Adrenal gland (tissue), 12 donors: Measurements from ENCODE around the gene CCL8. TPM values are rescaled to one million over a fixed set of nuclear protein-coding genes. Genes with fewer than 3 reads are reported as not detected.
A peak's percentile ranks its signal among the peaks of the same experiment; 100 is the strongest.

Source experiments
- DNase-seq, 7 donors: peaks; one replicate each; pipeline ENCODE4 v3.0.0-alpha.2; 2019 to 2020
- H3K27ac ChIP-seq, 5 donors: fragments of 200-600 bp; sonication (generic) in 4 of 5; 1 replicate in 3 of 5; 2 replicates in 2 of 5; pipeline versions ENCODE4 v1.5.1 to v1.8.0; 2016 to 2020; ENCODE audit warnings: mild to moderate bottlenecking in 1 of 5
- H3K27me3 ChIP-seq: fragments of 200-600 bp; 2 replicates; pipeline ENCODE4 v1.8.0; 2021
- H3K36me3 ChIP-seq, 2 donors: fragments of 200-600 bp; replicated peaks in 1 of 2; 1 replicate in 1 of 2; 2 replicates in 1 of 2; pipeline versions ENCODE4 v1.5.1 to v1.8.0; 2018 to 2022
- H3K4me1 ChIP-seq, 2 donors: fragments of 200-600 bp; replicated peaks in 1 of 2; 1 replicate in 1 of 2; 2 replicates in 1 of 2; pipeline versions ENCODE4 v1.5.1 to v1.8.0; 2018 to 2021
- H3K4me3 ChIP-seq, 4 donors: fragments of 200-600 bp; sonication (generic) in 3 of 4; one replicate each; pipeline ENCODE4 v1.5.1; 2016 to 2018
- H3K9me3 ChIP-seq, 3 donors: fragments of 200-600 bp; sonication (generic) in 1 of 3; replicated peaks in 1 of 3; 1 replicate in 2 of 3; 2 replicates in 1 of 3; pipeline versions ENCODE4 v1.5.1 to v1.8.0; 2016 to 2021
- CTCF ChIP-seq, 6 experiments: fragments of 450-650 bp in 4 of 6; fragments of 200-600 bp in 2 of 6; sonication (generic) in 1 of 6; IDR thresholded peaks; 1 replicate in 5 of 6; 2 replicates in 1 of 6; pipeline versions ENCODE4 v1.5.1 to v1.8.0; 2016 to 2021; ENCODE audit warnings: antibody characterized with exemption in 6 of 6, mild to moderate bottlenecking in 2 of 6, moderate library complexity in 1 of 6
- POLR2A ChIP-seq, 2 donors: fragments of 450-650 bp; IDR thresholded peaks; one replicate each; pipeline ENCODE4 v1.6.1; 2017; ENCODE audit warnings: antibody characterized with exemption in 2 of 2, mild to moderate bottlenecking in 2 of 2, moderate library complexity in 1 of 2
- WGBS, 4 donors: extraction: QIAGEN DNeasy Blood & Tissue Kit in 2 of 4; methylation state at CpG; one replicate each; pipeline versions ENCODE4 v1.1.5 to v1.1.7; 2013 to 2017; 5-methylcytosine and 5-hydroxymethylcytosine counted together
- intact Hi-C, 2 donors: fragments of 100-400 bp; cut with DNase I; formaldehyde crosslinking; loops; one replicate each; pipeline versions ENCODE4 v1.14.1 to v1.15.0; 2022 to 2023
- polyA plus RNA-seq, 3 donors: library from polyadenylated mRNA; stranded (reverse); fragments of 200-250 nt in 2 of 3; fragments of 350-450 nt in 1 of 3; fragmentation: Illumina TruSeq in 1 of 3; extraction: RNeasy Lipid Tissue Mini Kit (QIAGEN cat#74804) in 1 of 3; gene quantifications; one replicate each; pipeline ENCODE4 v1.2.3, GENCODE V29; 2013 to 2014
- total RNA-seq, 9 donors: library from RNA; depleted of rRNA in 4 of 9; stranded (reverse); fragments of >200 nt in 4 of 9; fragments of 120-200 nt in 1 of 9; fragmentation: NEBNext Ultra II Directional in 1 of 9; extraction: Animal tissue kit (Norgen Biotek cat#: 25700) in 1 of 9; gene quantifications; one replicate each; pipeline versions ENCODE4 v1.1.0 to v1.2.4, GENCODE V29; 2013 to 2023
- donor health status: healthy with polysubstance abuse.
- donor health status: Bipolar disorder and iron deficiency.
- donor health status: DM: yes; HTN: yes; CAD: no.
- donor health status: DM: no; HTN: no; CAD: no.
- donor health status: DM: no; HTN: no; CAD: no.
- donor health status: DM: yes; HTN: yes; CAD: no.

Gene CCL8
- total and polyA plus RNA-seq, 12 donors: 0.17 to 5.4 (median 1.1) TPM; not detected in 2

- DNase-seq: no peak
- no peaks in the 10 kb centered on the region for H3K27me3 ChIP-seq
- no peaks in the 10 kb centered on the region for H3K36me3 ChIP-seq
- no peak overlapping the region for H3K27ac ChIP-seq
- WGBS, 4 donors: 75 to 82% (median 78%) methylated on average over 9 to 11 of the region's 11 CpGs
- intact Hi-C loops: loop anchor here in 1 of 2 donors (5.0 kb wide), 2 partner anchors 53 to 163 kb away; no protein-coding TSS in a partner anchor
- TF ChIP-seq POLR2A (IDR thresholded peaks at IDR 0.05) (no peak), CTCF (IDR thresholded peaks at IDR 0.05) (no peak)
- H3K4me3 ChIP-seq: no peak overlapping the region
- no peaks in the 10 kb centered on the region for H3K9me3 ChIP-seq
- peaks cover 0 to 7% of the 10 kb centered on the region in 2 donors for H3K4me1 ChIP-seq
Measured at GRCh38 chr17:34360601-34361270, 41.5 kb downstream of the CCL8 start.

GRCh38 chr17:34361478-34362061, 42.3 kb downstream of the CCL8 start:
- peak; percentile 85 to 96 (median 87) for DNase-seq
- Histone ChIP-seq H3K27me3 (no peaks in the 10 kb centered on the region), H3K4me3 (no peak overlapping the region), H3K9me3 (no peaks in the 10 kb centered on the region), H3K27ac (no peak overlapping the region), H3K36me3 (no peaks in the 10 kb centered on the region), H3K4me1 (peaks cover 0 to 3% of the 10 kb centered on the region in 2 donors)
- intact Hi-C loops: loop anchor here in 1 of 2 donors (5.0 kb wide), 2 partner anchors 54 to 164 kb away; no protein-coding TSS in a partner anchor
- TF ChIP-seq CTCF (IDR thresholded peaks at IDR 0.05) (peak; percentile 97 to 100 (median 100)), POLR2A (IDR thresholded peaks at IDR 0.05) (no peak)
- WGBS, 4 donors: 21 to 23% (median 23%) methylated on average over 8 of the region's 8 CpGs

GRCh38 chr17:34363183-34363661, 44.0 kb downstream of the CCL8 start, which contains the start of gene CCL1:
CCL1 (minus strand) TSS chr17:34363233; CDS start chr17:34363161, 72 bp downstream.
- Histone ChIP-seq H3K4me1 (no peaks in the 10 kb centered on the region), H3K4me3 (no peak within 1 kb of the TSS), H3K27ac (no peak within 1 kb of the TSS), H3K27me3 (no peaks in the 10 kb centered on the region), H3K36me3 (no peaks in the 10 kb centered on the region), H3K9me3 (no peaks in the 10 kb centered on the region)
- no peak for DNase-seq
- no peak for TF ChIP-seq POLR2A (IDR thresholded peaks at IDR 0.05)
- no peak for TF ChIP-seq CTCF (IDR thresholded peaks at IDR 0.05)
- 45 to 54% (median 48%) methylated on average over 4 to 5 of the region's 5 CpGs for WGBS, 4 donors
- intact Hi-C loops: loop anchor here in 1 of 2 donors (5.0 kb wide), 2 partner anchors 56 to 166 kb away; no protein-coding TSS in a partner anchor

GRCh38 chr17:34364751-34365150, 45.5 kb downstream of the CCL8 start:
- TF ChIP-seq POLR2A (IDR thresholded peaks at IDR 0.05) (no peak), CTCF (IDR thresholded peaks at IDR 0.05) (no peak)
- Histone ChIP-seq H3K27ac (no peak overlapping the region), H3K9me3 (no peaks in the 10 kb centered on the region), H3K27me3 (no peaks in the 10 kb centered on the region), H3K4me3 (no peak overlapping the region), H3K36me3 (no peaks in the 10 kb centered on the region), H3K4me1 (no peaks in the 10 kb centered on the region)
- intact Hi-C loops: loop anchor here in 1 of 2 donors (5.0 kb wide), 2 partner anchors 57 to 167 kb away; no protein-coding TSS in a partner anchor
- no peak for DNase-seq
- 81 to 100% (median 92%) methylated on average over 2 of the region's 2 CpGs for WGBS, 4 donors
